ENCODE measurements around the gene FARP1. TPM values are rescaled to one million over a fixed set of nuclear protein-coding genes. Genes with fewer than 3 reads are reported as not detected.

FARP1 gene
- total and polyA plus RNA-seq, 10 of the 15 experiments (the other 5 are each of a cell fraction or from before 2014, with no cell fraction given): 0.17 to 6.9 (median 0.68) TPM

DNA sequence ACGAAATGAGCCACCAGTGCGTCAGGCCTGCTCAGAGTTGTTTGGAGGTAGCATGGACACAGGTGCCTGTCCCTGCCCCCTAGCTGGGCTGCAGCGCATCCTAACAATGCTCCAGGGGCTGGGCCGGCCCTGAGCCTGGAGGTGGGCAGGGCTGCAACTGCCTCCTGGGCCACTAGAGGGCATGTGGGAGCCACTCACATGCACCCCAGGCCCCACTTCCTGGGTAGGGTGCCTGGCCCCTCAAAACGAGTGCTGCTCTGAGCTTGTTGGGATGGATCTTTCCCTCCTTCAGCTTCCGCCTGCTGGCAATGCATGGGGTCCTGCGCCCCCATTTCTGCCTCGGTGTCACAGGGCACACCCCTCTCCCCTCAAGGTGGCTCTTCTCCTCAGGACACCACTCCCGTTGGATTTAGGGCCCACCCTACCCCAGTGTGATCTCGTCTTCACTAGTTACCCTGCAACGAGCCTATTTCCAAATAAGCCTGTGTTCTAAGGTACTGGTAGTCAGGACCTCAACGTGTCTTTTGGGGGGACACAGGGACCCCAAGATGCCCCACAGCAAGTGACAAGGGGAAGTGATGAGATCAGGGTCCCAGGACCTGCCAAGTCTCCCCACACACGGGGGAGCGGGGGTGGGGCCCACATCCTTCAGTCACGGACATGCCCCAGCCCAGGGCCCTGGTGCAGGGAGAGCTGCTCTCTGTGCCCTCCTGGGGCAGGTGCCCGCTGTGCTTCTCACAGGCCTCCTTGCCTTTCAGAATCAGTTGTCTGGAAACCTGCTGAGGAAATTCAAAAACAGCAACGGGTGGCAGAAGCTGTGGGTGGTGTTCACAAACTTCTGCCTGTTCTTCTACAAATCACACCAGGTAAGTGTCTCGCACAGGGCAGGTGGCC lies 302.7 kb downstream of the FARP1 start (continued):
- TF ChIP-seq, protein P1, sequence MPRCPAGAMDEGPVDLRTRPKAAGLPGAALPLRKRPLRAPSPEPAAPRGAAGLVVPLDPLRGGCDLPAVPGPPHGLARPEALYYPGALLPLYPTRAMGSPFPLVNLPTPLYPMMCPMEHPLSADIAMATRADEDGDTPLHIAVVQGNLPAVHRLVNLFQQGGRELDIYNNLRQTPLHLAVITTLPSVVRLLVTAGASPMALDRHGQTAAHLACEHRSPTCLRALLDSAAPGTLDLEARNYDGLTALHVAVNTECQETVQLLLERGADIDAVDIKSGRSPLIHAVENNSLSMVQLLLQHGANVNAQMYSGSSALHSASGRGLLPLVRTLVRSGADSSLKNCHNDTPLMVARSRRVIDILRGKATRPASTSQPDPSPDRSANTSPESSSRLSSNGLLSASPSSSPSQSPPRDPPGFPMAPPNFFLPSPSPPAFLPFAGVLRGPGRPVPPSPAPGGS (IDR thresholded peaks at IDR 0.05; ENCODE audit: borderline replicate concordance, insufficient read depth, low read depth, low read length, poor library complexity, severe bottlenecking): peak; percentile 22
- TF ChIP-seq ZNF592 (IDR thresholded peaks at IDR 0.05) (no peak), NFXL1 (IDR thresholded peaks at IDR 0.05; ENCODE audit: borderline replicate concordance) (no peak), PKNOX1 (IDR thresholded peaks at IDR 0.05) (no peak), ZNF217 (IDR thresholded peaks at IDR 0.05) (no peak), IKZF2 (IDR thresholded peaks at IDR 0.05) (no peak), CUX1 (IDR thresholded peaks at IDR 0.05; ENCODE audit: insufficient replicate concordance, low read depth, low read length) (no peak), ASH2L (IDR thresholded peaks at IDR 0.05; ENCODE audit: borderline replicate concordance, low read depth) (no peak), JUNB (IDR thresholded peaks at IDR 0.05) (no peak), ETV6 (conservative IDR thresholded peaks at IDR 0.05 in 1 of 2, IDR thresholded peaks at IDR 0.05 in 1 of 2; ENCODE audit: borderline replicate concordance in 1 of 2, low read depth in 1 of 2) (no peak), YBX1 (IDR thresholded peaks at IDR 0.05) (no peak), SIN3A (IDR thresholded peaks at IDR 0.05; ENCODE audit: low read depth, low read length) (no peak), HCFC1 (IDR thresholded peaks at IDR 0.05; ENCODE audit: low read length) (no peak), ZBED1 (IDR thresholded peaks at IDR 0.05; ENCODE audit: borderline replicate concordance) (no peak), NRF1 (conservative IDR thresholded peaks at IDR 0.05; ENCODE audit: low read depth, low read length) (no peak), TCF3 (IDR thresholded peaks at IDR 0.05; ENCODE audit: borderline replicate concordance, insufficient read depth, low read depth, low read length) (no peak), RELA (IDR thresholded peaks at IDR 0.05; ENCODE audit: borderline replicate concordance, partially characterized antibody) (peak; percentile 22)
